HepG2 (cell line): Measurements from ENCODE around the gene TIPIN. TPM values are rescaled to one million over a fixed set of nuclear protein-coding genes. Genes with fewer than 3 reads are reported as not detected.

Source experiments
- ATAC-seq: fragments of 200-7000 bp; cut with Tn5 transposase; 3 replicates; pipeline ENCODE4 v1.9.1; 2020; ENCODE audit warnings: mild to moderate bottlenecking, moderate library complexity
- BruUV-seq: library from RNA; stranded (reverse); fragments of 400-500 nt; replicated peaks from 2 replicates; lab custom pipeline; 2021; lab: Mats Ljungman, UMichigan
- CTCF ChIA-PET: fragments of 300-600 bp; formaldehyde crosslinking; extraction: SDS; loops from one replicate; lab custom pipeline; 2021; ENCODE audit warnings: low total read pairs, inconsistent platforms, low intra/inter-chr PET ratio; lab: Yijun Ruan, JAX
- POLR2A ChIA-PET: fragments of 350-600 bp; sonication (Branson Sonifier 250); formaldehyde crosslinking; loops from one replicate; lab custom pipeline; 2020; ENCODE audit warnings: antibody characterized with exemption, inconsistent platforms; lab: Yijun Ruan, JAX
- DNase-seq: peaks from one replicate; pipeline ENCODE4 v3.0.0-alpha.2; 2015; ENCODE audit warnings: low spot score
- FAIRE-seq: peaks from 3 replicates; lab custom pipeline; 2011; peaks lifted over from hg19 to GRCh38; lab: Jason Lieb, UNC
- H2AFZ ChIP-seq: one replicate; pipeline ENCODE4 v1.6.1; 2011; ENCODE audit warnings: low read length, inconsistent platforms
- H3K27ac ChIP-seq: fragments of 300-600 bp; 3 replicates; pipeline ENCODE4 v1.8.0; 2011; ENCODE audit warnings: mixed run types, mild to moderate bottlenecking, mixed read lengths, low read length, inconsistent platforms; ENCODE audit not compliant: insufficient read depth; ENCODE audit errors: extremely low read length
- H3K27me3 ChIP-seq, 2 experiments: fragments of 200-600 bp in 1 of 2; 2 replicates in 1 of 2; 3 replicates in 1 of 2; pipeline versions ENCODE4 v1.6.0 to v1.8.0; 2011; ENCODE audit warnings: low read length in 2 of 2, mild to moderate bottlenecking in 2 of 2, moderate library complexity in 2 of 2, inconsistent platforms in 1 of 2; ENCODE audit not compliant: insufficient read depth in 2 of 2, control insufficient read depth in 1 of 2
- H3K36me3 ChIP-seq, 2 experiments: fragments of 200-600 bp in 1 of 2; replicated peaks in 1 of 2; 2 replicates in 1 of 2; 3 replicates in 1 of 2; pipeline versions ENCODE4 v1.5.1 to v1.8.0; 2011; ENCODE audit warnings: low read length in 2 of 2, inconsistent platforms in 1 of 2; ENCODE audit not compliant: insufficient read depth in 2 of 2, control insufficient read depth in 1 of 2
- H3K4me1 ChIP-seq: 2 replicates; pipeline ENCODE4 v1.5.1; 2012; ENCODE audit warnings: low read length, inconsistent platforms; ENCODE audit not compliant: insufficient read depth
- H3K4me2 ChIP-seq: 2 replicates; pipeline ENCODE4 v1.6.0; 2011; ENCODE audit warnings: low read depth, low read length, inconsistent platforms
- H3K4me3 ChIP-seq, 3 experiments: fragments of 200-600 bp in 1 of 3; sonication (generic), shearing (Covaris generic) in 1 of 3; replicated peaks in 1 of 3; 2 replicates each; pipeline ENCODE4 v1.5.1; 2011 to 2016; ENCODE audit warnings: low read length in 3 of 3, inconsistent platforms in 2 of 3, low read depth in 2 of 3, mild to moderate bottlenecking in 2 of 3, control low read depth in 1 of 3, mixed read lengths in 1 of 3; ENCODE audit not compliant: insufficient read depth in 1 of 3
- H3K79me2 ChIP-seq: one replicate; pipeline ENCODE4 v1.6.1; 2011; ENCODE audit warnings: low read length, inconsistent platforms; ENCODE audit not compliant: insufficient read depth
- H3K9ac ChIP-seq: 2 replicates; pipeline ENCODE4 v1.6.0; 2011; ENCODE audit warnings: mild to moderate bottlenecking, low read depth, low read length, inconsistent platforms; ENCODE audit not compliant: insufficient read depth
- H3K9me3 ChIP-seq: 2 replicates; pipeline ENCODE4 v1.5.1; 2012; ENCODE audit warnings: mild to moderate bottlenecking, low read length
- H4K20me1 ChIP-seq: 2 replicates; pipeline ENCODE4 v1.6.0; 2011; ENCODE audit warnings: inconsistent platforms, mild to moderate bottlenecking, low read length, moderate library complexity; ENCODE audit not compliant: insufficient read depth
- ARHGAP35 ChIP-seq: sonication (generic); formaldehyde crosslinking; IDR thresholded peaks from 2 replicates; pipeline ENCODE4 v1.9.0; 2022; ENCODE audit warnings: mild to moderate bottlenecking, inconsistent platforms, moderate library complexity, missing genetic modification reagents, borderline replicate concordance
- FOSL2 ChIP-seq: sonication (generic); formaldehyde crosslinking; IDR thresholded peaks from 2 replicates; pipeline ENCODE4 v1.4.0; 2020; ENCODE audit warnings: missing genetic modification reagents
- MXD3 ChIP-seq: IDR thresholded peaks from 2 replicates; pipeline ENCODE4 v1.6.1; 2016; ENCODE audit warnings: mild to moderate bottlenecking, missing biosample characterization, missing genetic modification reagents
- ONECUT2 ChIP-seq: sonication (generic); formaldehyde crosslinking; IDR thresholded peaks from 2 replicates; pipeline ENCODE4 v1.4.0; 2020; ENCODE audit warnings: missing genetic modification reagents
- RARA ChIP-seq: IDR thresholded peaks from 2 replicates; pipeline ENCODE4 v1.6.1; 2016; ENCODE audit warnings: missing genetic modification reagents, missing compliant biosample characterization
- SAP130 ChIP-seq: IDR thresholded peaks from 2 replicates; pipeline ENCODE4 v1.6.1; 2016; ENCODE audit warnings: low read depth
- ZNF782 ChIP-seq: sonication (generic); formaldehyde crosslinking; IDR thresholded peaks from 2 replicates; pipeline ENCODE4 v1.4.0; 2020; ENCODE audit warnings: missing genetic modification reagents, mild to moderate bottlenecking, borderline replicate concordance
- in situ Hi-C: cut with HindIII; loops from 2 replicates; pipeline ENCODE4 v1.10.0; 2017; ENCODE audit warnings: low pct_unique_long_range_greater_than_20kb; ENCODE audit not compliant: extremely low pct_ligation_motif_present
- intact Hi-C: fragments of 100-400 bp; cut with micrococcal nuclease; formaldehyde crosslinking; loops from one replicate; pipeline ENCODE4 v1.10.0; 2022; ENCODE audit not compliant: unreplicated experiment
- polyA plus RNA-seq, 8 experiments: library from polyadenylated mRNA; depleted of rRNA in 3 of 8; stranded (reverse) in 7 of 8; unstranded in 1 of 8; fragments of >200 nt; fragmentation: Illumina TruSeq in 4 of 8; extraction: Trizol in 4 of 8; gene quantifications; 2 replicates each; pipeline versions ENCODE4 v1.2.1 to v1.2.3, GENCODE V29; 2011 to 2016; ENCODE audit warnings: low read depth in 4 of 8, missing spikeins in 1 of 8, mixed read lengths in 1 of 8; ENCODE audit not compliant: insufficient read depth in 1 of 8
- total RNA-seq, 5 experiments: library from RNA; depleted of rRNA; stranded (reverse); fragments of >200 nt; fragmentation: Illumina TruSeq; extraction: Trizol; gene quantifications; 2 replicates each; pipeline ENCODE4 v1.2.3, GENCODE V29; 2016; ENCODE audit warnings: low read depth in 1 of 5

TIPIN gene
- total and polyA plus RNA-seq, 2 of the 13 experiments (the other 11 are each of a cell fraction or from before 2014, with no cell fraction given): 2.7 to 28.6 TPM

GRCh38 chr15:66390678-66391077 is 34.2 kb upstream of the TIPIN start (continued):
- TF ChIP-seq ARHGAP35: no peak
- no peak for TF ChIP-seq MXD3
- no peak for TF ChIP-seq ONECUT2 (CRISPR knock-in tag)
- no peak for TF ChIP-seq RARA (CRISPR knock-in tag)
- TF ChIP-seq, all 625 proteins: peak for 0

GRCh38 chr15:66389859-66390381 is 33.4 kb upstream of the TIPIN start:
- intact Hi-C loops: loop anchor here (10.0 kb wide), 1 partner anchor 95 kb away; the partner anchor contains the start of gene DIS3L
- Histone ChIP-seq H3K27me3 (no peaks in the 10 kb centered on the region; a peak in 1 of 5 replicates), H3K4me3 (no peak overlapping the region), H3K4me2 (peak overlapping the region; percentile 24), H3K4me1 (peaks cover 64% of the 10 kb centered on the region), H3K9me3 (no peaks in the 10 kb centered on the region), H4K20me1 (peaks cover 28% of the 10 kb centered on the region)
- CTCF ChIA-PET: no interaction called here
- FAIRE-seq (no peak), ATAC-seq (no peak)
- TF ChIP-seq FOSL2 (peak; percentile 76), SAP130 (CRISPR knock-in tag) (0 out of 2 replicates have a peak, but pooled peaks have one; percentile 4), ZNF782 (CRISPR knock-in tag) (no peak)
- TF ChIP-seq, all 625 proteins: peak for 2
- Histone ChIP-seq H3K79me2 (peaks cover 76% of the 10 kb centered on the region), H2AFZ (no peak overlapping the region), H3K36me3 (peaks cover 3 to 14% of the 10 kb centered on the region in 2 experiments), H3K9ac (0 out of 2 replicates have a peak overlapping the region, but pooled peaks have one; percentile 21), H3K27ac (no peak overlapping the region)
- POLR2A ChIA-PET: no interaction called here
- no TSS peak for BruUV-seq
- no peak for DNase-seq
- in situ Hi-C loops: loop anchor here (25.0 kb wide), 1 partner anchor 97 kb away; the partner anchor contains the start of gene SNAPC5
